Gastrocnemius medialis (tissue), 4 donors: ENCODE measurements around the gene FAT3. TPM values are rescaled to one million over a fixed set of nuclear protein-coding genes. Genes with fewer than 3 reads are reported as not detected.
A peak's percentile ranks its signal among the peaks of the same experiment; 100 is the strongest.

ENCODE experiments used
- ATAC-seq, 2 donors: fragments of 150-250 bp; one replicate each; pipeline ENCODE4 v1.9.1; 2016
- DNase-seq, 2 donors: peaks; one replicate each; pipeline ENCODE4 v3.0.0-alpha.2; 2019
- H3K27ac ChIP-seq, 4 donors: fragments of 200-600 bp; sonication (generic); 1 replicate in 1 of 4; 2 replicates in 3 of 4; pipeline ENCODE4 v1.5.1; 2016 to 2018; ENCODE audit warnings: mild to moderate bottlenecking in 2 of 4, moderate library complexity in 1 of 4
- H3K27me3 ChIP-seq, 3 donors: fragments of 200-600 bp; sonication (generic) in 2 of 3; 1 replicate in 1 of 3; 2 replicates in 2 of 3; pipeline versions ENCODE4 v1.5.1 to v1.6.0; 2016 to 2019; ENCODE audit warnings: mild to moderate bottlenecking in 1 of 3, moderate library complexity in 1 of 3
- H3K36me3 ChIP-seq, 2 donors: fragments of 200-600 bp; sonication (generic) in 1 of 2; one replicate each; pipeline ENCODE4 v1.5.1; 2017 to 2018
- H3K4me1 ChIP-seq, 2 donors: fragments of 200-600 bp; sonication (generic) in 1 of 2; one replicate each; pipeline ENCODE4 v1.5.1; 2016 to 2017; ENCODE audit warnings: mild to moderate bottlenecking in 2 of 2
- H3K4me3 ChIP-seq, 4 donors: fragments of 200-600 bp; sonication (generic) in 3 of 4; 1 replicate in 1 of 4; 2 replicates in 3 of 4; pipeline ENCODE4 v1.5.1; 2016 to 2019; ENCODE audit warnings: mild to moderate bottlenecking in 2 of 4
- H3K9me3 ChIP-seq, 3 donors: fragments of 200-600 bp; sonication (generic) in 2 of 3; 1 replicate in 1 of 3; 2 replicates in 2 of 3; pipeline ENCODE4 v1.5.1; 2016 to 2019
- POLR2A ChIP-seq, 2 donors: fragments of 450-650 bp; IDR thresholded peaks; one replicate each; pipeline ENCODE4 v1.6.1; 2017; ENCODE audit warnings: antibody characterized with exemption in 2 of 2, mild to moderate bottlenecking in 2 of 2, moderate library complexity in 2 of 2
- in situ Hi-C, 4 donors: fragments of 200-750 bp; cut with MboI; loops; one replicate each; pipeline versions ENCODE4 v1.15.0 to v1.8.0; 2017; ENCODE audit warnings: low sequenced_read_pairs in 4 of 4
- intact Hi-C: fragments of 100-400 bp; cut with DNase I; formaldehyde crosslinking; loops from one replicate; pipeline ENCODE4 v1.15.1; 2023; ENCODE audit warnings: low total_unique reads
- total RNA-seq, 4 donors: library from RNA; depleted of rRNA; stranded (reverse); fragments of >200 nt; gene quantifications; one replicate each; pipeline versions ENCODE4 v1.1.0 to v1.2.3, GENCODE V29; 2016
- TF ChIP-seq, protein P1 (sequence below), 5 experiments: fragments of 450-650 bp in 3 of 5; fragments of 200-600 bp in 2 of 5; sonication (generic) in 2 of 5; IDR thresholded peaks in 4 of 5; conservative IDR thresholded peaks in 1 of 5; 1 replicate in 4 of 5; 2 replicates in 1 of 5; pipeline ENCODE4 v1.5.1; 2016 to 2019; ENCODE audit warnings: antibody characterized with exemption in 5 of 5, mild to moderate bottlenecking in 3 of 5, moderate library complexity in 3 of 5

Gene FAT3
- total RNA-seq: 1 to 10 TPM in 1 of 4 donors, under 1 TPM in 3; 0.15 to 1.4 (median 0.44) TPM

DNA sequence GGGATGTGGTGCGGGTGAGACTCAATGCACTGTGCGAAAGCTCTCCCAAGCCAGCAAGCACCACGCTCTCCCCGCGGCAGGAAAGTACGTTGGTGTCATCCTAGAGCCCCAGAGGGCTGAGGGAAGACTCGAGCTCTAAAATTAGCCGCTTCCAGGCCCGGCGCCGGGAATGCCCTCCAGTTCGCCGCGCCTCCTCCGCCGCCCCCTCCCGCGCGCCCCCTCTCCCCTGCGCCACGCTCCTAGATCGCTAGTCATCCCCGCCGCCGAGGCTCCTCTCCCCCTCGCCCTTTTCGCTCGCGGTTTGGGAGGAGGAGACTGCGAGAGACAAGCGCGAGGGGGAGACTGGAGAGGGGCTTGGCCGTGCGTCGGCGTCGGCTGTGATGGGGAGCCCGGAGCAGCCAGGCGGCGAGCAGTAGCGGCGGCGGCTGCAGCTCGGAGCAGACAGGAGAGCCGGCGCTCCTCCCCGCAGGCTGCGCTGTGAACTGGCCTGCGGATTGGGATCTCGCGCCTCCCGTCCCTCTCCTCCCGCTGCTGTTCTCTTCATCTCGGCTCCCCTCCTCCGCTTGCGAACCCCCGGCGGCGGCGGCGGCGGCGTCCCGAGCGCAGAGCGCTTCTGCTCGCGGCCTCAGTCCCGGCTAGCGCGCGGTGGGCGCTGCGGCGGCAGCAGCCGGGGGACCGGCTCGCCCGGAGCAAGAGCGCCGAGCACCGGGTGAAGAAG lies at the start of gene FAT3:
Gene FAT3 (plus strand): TSS at position 412 of the 718 bp plus-strand sequence. CDS start 127,295 bp downstream, outside the sequence.
- in situ Hi-C loops (no loop called here), intact Hi-C loops (no loop called here)
- DNase-seq (no peak), ATAC-seq (peak in 1 of 2 donors; percentile 27)
- Histone ChIP-seq H3K36me3 (no peaks in the 10 kb centered on the region), H3K4me1 (peaks cover 6 to 15% of the 10 kb centered on the region in 2 donors), H3K27ac (no peak within 1 kb of the TSS), H3K27me3 (peaks cover 55 to 90% (median 68%) of the 10 kb centered on the region in 3 donors), H3K4me3 (peak within 1 kb of the TSS; percentile 53 to 56 (median 54)), H3K9me3 (no peaks in the 10 kb centered on the region)
- no peak for TF ChIP-seq POLR2A (IDR thresholded peaks at IDR 0.05)
- TF ChIP-seq, protein P1, sequence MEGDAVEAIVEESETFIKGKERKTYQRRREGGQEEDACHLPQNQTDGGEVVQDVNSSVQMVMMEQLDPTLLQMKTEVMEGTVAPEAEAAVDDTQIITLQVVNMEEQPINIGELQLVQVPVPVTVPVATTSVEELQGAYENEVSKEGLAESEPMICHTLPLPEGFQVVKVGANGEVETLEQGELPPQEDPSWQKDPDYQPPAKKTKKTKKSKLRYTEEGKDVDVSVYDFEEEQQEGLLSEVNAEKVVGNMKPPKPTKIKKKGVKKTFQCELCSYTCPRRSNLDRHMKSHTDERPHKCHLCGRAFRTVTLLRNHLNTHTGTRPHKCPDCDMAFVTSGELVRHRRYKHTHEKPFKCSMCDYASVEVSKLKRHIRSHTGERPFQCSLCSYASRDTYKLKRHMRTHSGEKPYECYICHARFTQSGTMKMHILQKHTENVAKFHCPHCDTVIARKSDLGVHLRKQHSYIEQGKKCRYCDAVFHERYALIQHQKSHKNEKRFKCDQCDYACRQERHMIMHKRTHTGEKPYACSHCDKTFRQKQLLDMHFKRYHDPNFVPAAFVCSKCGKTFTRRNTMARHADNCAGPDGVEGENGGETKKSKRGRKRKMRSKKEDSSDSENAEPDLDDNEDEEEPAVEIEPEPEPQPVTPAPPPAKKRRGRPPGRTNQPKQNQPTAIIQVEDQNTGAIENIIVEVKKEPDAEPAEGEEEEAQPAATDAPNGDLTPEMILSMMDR (IDR thresholded peaks at IDR 0.05 in 4 of 5, conservative IDR thresholded peaks at IDR 0.05 in 1 of 5): no peak

DNA sequence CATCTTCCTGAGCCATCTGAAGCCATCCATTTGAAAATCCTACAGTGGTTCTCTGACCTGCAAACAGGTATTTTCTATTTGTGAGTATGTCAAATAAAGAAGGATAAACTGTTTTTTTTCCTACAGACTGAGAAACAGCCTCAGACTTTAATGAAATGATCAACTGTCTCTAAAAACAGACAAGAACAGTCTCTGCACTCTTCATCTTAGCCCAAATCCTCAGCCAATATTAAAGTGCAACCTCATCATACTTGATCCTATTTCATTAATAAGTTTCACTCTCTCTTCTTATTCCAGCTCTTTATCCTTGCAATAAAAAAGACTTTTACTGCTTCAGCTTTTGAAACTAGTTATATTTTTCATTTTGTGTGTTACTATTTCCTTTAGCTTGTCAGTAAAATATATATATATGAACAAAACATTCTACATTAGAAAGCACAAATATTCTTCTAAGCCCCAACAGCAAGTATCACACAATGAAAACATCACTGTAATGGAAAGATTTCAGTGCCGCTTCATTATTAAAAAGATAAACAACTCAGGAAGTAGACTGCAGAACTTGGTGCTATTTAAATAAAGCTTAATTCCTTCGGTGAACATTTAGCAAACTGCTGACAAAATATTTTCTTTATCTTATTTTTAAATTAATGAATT lies 45.5 kb upstream of the FAT3 start:
- in situ Hi-C loops (no loop called here), intact Hi-C loops (no loop called here)
- ATAC-seq (no peak), DNase-seq (no peak)
- no peaks in the 10 kb centered on the region for H3K4me1 ChIP-seq
- no peak overlapping the region for H3K4me3 ChIP-seq
- no peaks in the 10 kb centered on the region for H3K36me3 ChIP-seq
- no peaks in the 10 kb centered on the region for H3K9me3 ChIP-seq
- TF ChIP-seq, protein P1 (IDR thresholded peaks at IDR 0.05 in 4 of 5, conservative IDR thresholded peaks at IDR 0.05 in 1 of 5): no peak
- H3K27me3 ChIP-seq: no peaks in the 10 kb centered on the region
- H3K27ac ChIP-seq: no peak overlapping the region

GRCh38 chr11:92180226-92180625 lies 44.4 kb upstream of the FAT3 start:
- Histone ChIP-seq H3K4me3 (no peak overlapping the region), H3K9me3 (no peaks in the 10 kb centered on the region), H3K27ac (no peak overlapping the region), H3K27me3 (no peaks in the 10 kb centered on the region), H3K4me1 (no peaks in the 10 kb centered on the region), H3K36me3 (no peaks in the 10 kb centered on the region)
- intact Hi-C loops: no loop called here
- in situ Hi-C loops: no loop called here
- DNase-seq (no peak), ATAC-seq (no peak)
- no peak for TF ChIP-seq POLR2A (IDR thresholded peaks at IDR 0.05)

GRCh38 chr11:92180664-92181251 lies 43.9 kb upstream of the FAT3 start:
- no peaks in the 10 kb centered on the region for H3K4me1 ChIP-seq
- H3K27ac ChIP-seq: no peak overlapping the region
- in situ Hi-C loops: no loop called here
- no peak overlapping the region for H3K4me3 ChIP-seq
- intact Hi-C loops: no loop called here
- H3K36me3 ChIP-seq: no peaks in the 10 kb centered on the region
- no peaks in the 10 kb centered on the region for H3K27me3 ChIP-seq
- DNase-seq (no peak), ATAC-seq (no peak)
- no peaks in the 10 kb centered on the region for H3K9me3 ChIP-seq
- TF ChIP-seq POLR2A (IDR thresholded peaks at IDR 0.05): no peak
- TF ChIP-seq, protein P1 (IDR thresholded peaks at IDR 0.05 in 4 of 5, conservative IDR thresholded peaks at IDR 0.05 in 1 of 5): no peak

DNA sequence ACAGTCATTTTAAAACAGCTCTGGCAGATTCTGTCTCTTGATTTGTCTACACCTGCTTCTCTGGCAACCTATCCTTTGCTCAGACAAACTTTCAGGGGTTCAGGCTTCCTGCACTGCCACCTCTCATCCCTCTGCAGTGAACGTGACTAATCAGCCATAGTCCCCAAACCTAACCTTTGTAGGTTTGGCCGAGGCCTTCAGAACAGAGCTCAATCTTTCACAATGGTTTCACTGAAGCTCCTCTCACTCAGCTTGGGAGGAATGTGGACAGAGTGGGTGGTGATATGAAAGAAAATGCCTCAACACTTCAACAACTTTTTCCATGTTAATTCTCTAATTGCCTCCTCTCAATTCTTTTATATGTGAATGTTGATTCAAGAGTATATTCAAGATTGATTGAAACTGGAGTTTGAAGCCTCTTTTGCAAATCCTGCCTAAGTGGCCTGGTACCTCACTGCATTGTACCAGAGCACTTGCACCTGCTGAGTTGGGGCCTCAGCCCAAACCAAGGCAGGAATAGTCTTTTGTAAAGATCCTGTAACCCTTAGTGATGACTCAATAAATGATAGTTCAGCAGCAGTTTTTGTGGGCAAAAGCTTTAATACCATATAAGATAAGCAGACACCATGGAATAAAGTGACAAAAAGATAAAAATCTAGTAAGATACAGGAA lies 33.9 kb upstream of the FAT3 start:
- in situ Hi-C loops: no loop called here
- no peaks in the 10 kb centered on the region for H3K36me3 ChIP-seq
- H3K4me1 ChIP-seq: no peaks in the 10 kb centered on the region
- no peaks in the 10 kb centered on the region for H3K9me3 ChIP-seq
- TF ChIP-seq POLR2A (IDR thresholded peaks at IDR 0.05): no peak
- TF ChIP-seq, protein P1 (IDR thresholded peaks at IDR 0.05 in 4 of 5, conservative IDR thresholded peaks at IDR 0.05 in 1 of 5): no peak
- no peak overlapping the region for H3K4me3 ChIP-seq
- intact Hi-C loops: no loop called here
- no peak for DNase-seq
- H3K27me3 ChIP-seq: no peaks in the 10 kb centered on the region
- no peak overlapping the region for H3K27ac ChIP-seq
- no peak for ATAC-seq
